AG20443 (cell line): ENCODE data around the gene ADGRG3.
"Not testable (repeated sequence)": the region's sequence is repeated elsewhere in the genome, so short reads cannot be mapped to it uniquely, and the experiment has no call there.

ENCODE experiments used
- DNase-seq: peaks from one replicate; pipeline ENCODE4 v3.0.0; 2012; ENCODE audit warnings: low spot score, mixed read lengths

ADGRG3 gene

GRCh38 chr16:57697896-57698537 lies 29.9 kb downstream of the ADGRG3 start:
- no peak for DNase-seq

GRCh38 chr16:57698812-57699405 lies 30.8 kb downstream of the ADGRG3 start:
- no peak for DNase-seq

- DNase-seq = no peak
Measured at GRCh38 chr16:57699481-57699880, 31.4 kb downstream of the ADGRG3 start.

- no peak for DNase-seq
Measured at GRCh38 chr16:57699899-57700298, 31.8 kb downstream of the ADGRG3 start.

GRCh38 chr16:57700781-57701551 lies 32.9 kb downstream of the ADGRG3 start:
- no peak for DNase-seq

- no peak for DNase-seq
Measured at GRCh38 chr16:57701759-57702371, 33.8 kb downstream of the ADGRG3 start.

- no peak for DNase-seq
Measured at GRCh38 chr16:57703416-57704010, 35.4 kb downstream of the ADGRG3 start.

GRCh38 chr16:57704011-57704904 lies 36.2 kb downstream of the ADGRG3 start:
- no peak for DNase-seq

GRCh38 chr16:57704905-57705852 lies 37.1 kb downstream of the ADGRG3 start:
- DNase-seq = no peak

GRCh38 chr16:57706717-57707116 lies 38.6 kb downstream of the ADGRG3 start:
- DNase-seq = no peak

- no peak for DNase-seq
Measured at GRCh38 chr16:57707331-57707730, 39.2 kb downstream of the ADGRG3 start.

- DNase-seq = no peak
Measured at GRCh38 chr16:57708168-57708567, 40.1 kb downstream of the ADGRG3 start.

GRCh38 chr16:57709663-57710062 lies 41.6 kb downstream of the ADGRG3 start:
- no peak for DNase-seq

- no peak for DNase-seq
Measured at GRCh38 chr16:57711346-57711745, 43.2 kb downstream of the ADGRG3 start.

- no peak for DNase-seq
Measured at GRCh38 chr16:57711993-57712392, 43.9 kb downstream of the ADGRG3 start.

GRCh38 chr16:57712569-57712968 lies 44.5 kb downstream of the ADGRG3 start:
- not testable (repeated sequence) for DNase-seq

GRCh38 chr16:57713596-57713995 lies 45.5 kb downstream of the ADGRG3 start:
- no peak for DNase-seq

GRCh38 chr16:57714047-57714446 lies 45.9 kb downstream of the ADGRG3 start:
- DNase-seq = no peak

GRCh38 chr16:57720142-57720575 lies 52.1 kb downstream of the ADGRG3 start:
- DNase-seq = peak; percentile 76
